Lung (tissue), 12 donors: ENCODE measurements around the gene ADAMTS17. TPM values are rescaled to one million over a fixed set of nuclear protein-coding genes. Genes with fewer than 3 reads are reported as not detected.

ENCODE experiments used
- ATAC-seq: fragments of 200-7000 bp; cut with Tn5 transposase; one replicate; pipeline ENCODE4 v1.9.1; 2020; ENCODE audit warnings: moderate number of reproducible peaks; ENCODE audit not compliant: insufficient read depth, low FRiP score
- DNase-seq, 3 donors: peaks; one replicate each; pipeline ENCODE4 v3.0.0-alpha.2; 2013 to 2017
- H3K27ac ChIP-seq, 2 donors: one replicate each; pipeline ENCODE4 v1.5.1; 2013; ENCODE audit warnings: mild to moderate bottlenecking in 2 of 2, moderate library complexity in 2 of 2, control low read depth in 1 of 2, inconsistent platforms in 1 of 2, low read depth in 1 of 2, low read length in 1 of 2
- H3K27me3 ChIP-seq, 3 donors: one replicate each; pipeline ENCODE4 v1.5.1; 2013; ENCODE audit warnings: low read length in 2 of 3; ENCODE audit not compliant: control insufficient read depth in 3 of 3, insufficient read depth in 3 of 3
- H3K36me3 ChIP-seq, 4 donors: one replicate each; pipeline ENCODE4 v1.5.1; 2013; ENCODE audit warnings: low read length in 4 of 4, mild to moderate bottlenecking in 1 of 4, moderate library complexity in 1 of 4; ENCODE audit not compliant: control insufficient read depth in 4 of 4, insufficient read depth in 4 of 4
- H3K4me1 ChIP-seq, 5 donors: one replicate each; pipeline ENCODE4 v1.5.1; 2013; ENCODE audit warnings: low read length in 5 of 5, mild to moderate bottlenecking in 2 of 5, moderate library complexity in 1 of 5; ENCODE audit not compliant: control insufficient read depth in 5 of 5, insufficient read depth in 5 of 5
- H3K4me3 ChIP-seq: one replicate; pipeline ENCODE4 v1.5.1; 2013; ENCODE audit warnings: mild to moderate bottlenecking, control low read depth, moderate library complexity
- H3K9ac ChIP-seq, 2 donors: one replicate each; pipeline ENCODE4 v1.5.1; 2013; ENCODE audit warnings: low read length in 2 of 2, control low read depth in 1 of 2; ENCODE audit not compliant: insufficient read depth in 1 of 2
- H3K9me3 ChIP-seq, 4 donors: one replicate each; pipeline ENCODE4 v1.5.1; 2013; ENCODE audit warnings: low read length in 3 of 4, mild to moderate bottlenecking in 1 of 4, moderate library complexity in 1 of 4; ENCODE audit not compliant: control insufficient read depth in 4 of 4, insufficient read depth in 3 of 4
- WGBS, 2 donors: extraction: QIAGEN DNeasy Blood & Tissue Kit; methylation state at CpG; one replicate each; pipeline ENCODE4 v1.1.7; 2013; 5-methylcytosine and 5-hydroxymethylcytosine counted together
- polyA plus RNA-seq, 2 donors: library from polyadenylated mRNA; stranded (reverse); fragments of 200-250 nt; gene quantifications; one replicate each; pipeline ENCODE4 v1.2.1, GENCODE V29; 2013
- total RNA-seq, 2 donors: library from RNA; depleted of rRNA in 1 of 2; stranded (reverse); fragments of >200 nt in 1 of 2; gene quantifications; one replicate each; pipeline ENCODE4 v1.2.1, GENCODE V29; 2014 to 2021
- TF ChIP-seq, protein P1 (sequence below): IDR thresholded peaks from 2 replicates; pipeline ENCODE4 v1.5.1; 2012; ENCODE audit warnings: mild to moderate bottlenecking; ENCODE audit errors: control extremely low read depth, extremely low read depth
- donor health status: control.
- donor health status: control.
- donor health status: Bipolar disorder and iron deficiency.
- donor health status: healthy.
- donor health status: DM: yes; HTN: yes; CAD: no.

Gene ADAMTS17
- total and polyA plus RNA-seq, 4 donors: 0.47 to 6.6 (median 2.2) TPM

DNA sequence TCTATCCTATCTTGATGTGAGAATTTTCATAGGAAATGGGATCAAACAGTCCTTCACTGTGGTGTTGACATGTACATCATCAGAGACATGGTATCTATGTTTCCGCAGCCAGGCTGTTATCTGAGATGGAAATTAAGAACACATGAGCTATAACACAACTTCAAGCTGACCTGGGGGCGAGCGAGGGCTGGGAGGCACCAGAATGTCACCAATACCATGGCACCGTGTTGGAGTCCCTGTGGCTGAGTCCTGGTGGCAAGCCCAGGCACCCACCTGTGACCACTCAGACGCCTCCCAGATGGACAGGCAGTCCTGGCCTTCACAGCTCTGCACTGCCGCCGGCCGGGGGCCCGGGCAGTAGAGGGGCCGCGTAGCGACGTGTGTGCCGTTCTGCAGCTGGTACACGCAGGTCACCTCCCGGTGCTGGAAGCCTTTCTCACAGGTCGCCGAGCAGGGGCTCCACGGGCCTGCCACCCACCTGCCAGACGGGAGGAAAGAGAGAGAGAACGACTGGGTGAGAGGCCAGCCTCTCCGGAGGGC is 344.6 kb downstream of the ADAMTS17 start:
- WGBS, 2 donors: 88% methylated on average over 22 of the region's 22 CpGs
- Histone ChIP-seq H3K27me3 (no peaks in the 10 kb centered on the region), H3K9ac (no peak overlapping the region), H3K36me3 (peaks cover 0 to 2% (median 0%) of the 10 kb centered on the region in 4 donors), H3K4me1 (no peaks in the 10 kb centered on the region), H3K27ac (no peak overlapping the region), H3K9me3 (no peaks in the 10 kb centered on the region), H3K4me3 (no peak overlapping the region)
- ATAC-seq (no peak), DNase-seq (no peak)
- TF ChIP-seq, protein P1, sequence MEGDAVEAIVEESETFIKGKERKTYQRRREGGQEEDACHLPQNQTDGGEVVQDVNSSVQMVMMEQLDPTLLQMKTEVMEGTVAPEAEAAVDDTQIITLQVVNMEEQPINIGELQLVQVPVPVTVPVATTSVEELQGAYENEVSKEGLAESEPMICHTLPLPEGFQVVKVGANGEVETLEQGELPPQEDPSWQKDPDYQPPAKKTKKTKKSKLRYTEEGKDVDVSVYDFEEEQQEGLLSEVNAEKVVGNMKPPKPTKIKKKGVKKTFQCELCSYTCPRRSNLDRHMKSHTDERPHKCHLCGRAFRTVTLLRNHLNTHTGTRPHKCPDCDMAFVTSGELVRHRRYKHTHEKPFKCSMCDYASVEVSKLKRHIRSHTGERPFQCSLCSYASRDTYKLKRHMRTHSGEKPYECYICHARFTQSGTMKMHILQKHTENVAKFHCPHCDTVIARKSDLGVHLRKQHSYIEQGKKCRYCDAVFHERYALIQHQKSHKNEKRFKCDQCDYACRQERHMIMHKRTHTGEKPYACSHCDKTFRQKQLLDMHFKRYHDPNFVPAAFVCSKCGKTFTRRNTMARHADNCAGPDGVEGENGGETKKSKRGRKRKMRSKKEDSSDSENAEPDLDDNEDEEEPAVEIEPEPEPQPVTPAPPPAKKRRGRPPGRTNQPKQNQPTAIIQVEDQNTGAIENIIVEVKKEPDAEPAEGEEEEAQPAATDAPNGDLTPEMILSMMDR: no peak

DNA sequence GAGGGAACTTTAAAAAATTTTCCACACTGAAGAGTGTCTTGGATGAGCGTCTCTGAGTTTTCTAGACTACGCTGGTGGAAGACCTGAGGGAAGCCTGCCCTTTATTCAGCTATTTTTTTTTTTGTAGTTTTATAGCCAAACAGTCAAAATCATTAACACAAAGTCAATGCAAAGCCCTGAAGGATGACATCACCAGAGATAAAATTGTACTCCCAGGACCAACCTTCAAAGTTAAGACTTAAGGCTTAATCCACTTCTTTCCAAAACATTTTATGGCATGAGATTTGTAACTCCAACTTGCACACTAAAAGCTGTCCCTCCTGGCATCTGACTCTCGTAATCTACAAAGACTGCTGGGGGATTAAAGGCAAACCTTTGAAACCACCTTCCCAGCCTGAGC is 345.1 kb downstream of the ADAMTS17 start:
- TF ChIP-seq, protein P1: no peak
- Histone ChIP-seq H3K9me3 (no peaks in the 10 kb centered on the region), H3K4me1 (no peaks in the 10 kb centered on the region), H3K27ac (no peak overlapping the region), H3K9ac (no peak overlapping the region), H3K36me3 (peaks cover 0 to 2% (median 0%) of the 10 kb centered on the region in 4 donors), H3K4me3 (no peak overlapping the region), H3K27me3 (no peaks in the 10 kb centered on the region)
- ATAC-seq (no peak), DNase-seq (no peak)
- WGBS, 2 donors: 94 to 97% methylated on average over 3 of the region's 3 CpGs

DNA sequence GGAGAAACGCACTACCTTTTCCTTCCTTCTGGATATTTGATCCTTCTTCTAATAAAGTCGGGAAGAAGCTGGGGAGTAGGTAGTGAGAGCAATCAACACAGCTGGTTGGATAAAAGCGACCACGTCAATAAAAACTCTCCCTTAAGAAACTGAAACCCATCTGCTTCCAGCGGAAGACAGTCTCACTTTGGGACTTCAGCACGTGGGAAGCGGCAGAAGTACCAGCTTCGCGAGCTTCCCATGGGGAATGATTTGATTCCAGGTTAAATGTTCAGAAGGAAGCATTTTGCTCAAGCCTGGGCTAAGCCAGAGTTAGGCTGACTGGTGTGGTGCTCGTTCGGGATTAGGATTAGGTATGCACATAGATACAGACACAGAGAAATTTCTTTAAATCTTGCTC is 346.2 kb downstream of the ADAMTS17 start:
- Histone ChIP-seq H3K27me3 (no peaks in the 10 kb centered on the region), H3K4me3 (no peak overlapping the region), H3K9ac (no peak overlapping the region), H3K4me1 (no peaks in the 10 kb centered on the region), H3K36me3 (peaks cover 0 to 2% (median 0%) of the 10 kb centered on the region in 4 donors), H3K9me3 (no peaks in the 10 kb centered on the region), H3K27ac (no peak overlapping the region)
- DNase-seq (no peak), ATAC-seq (no peak)
- WGBS, 2 donors: 71 to 78% methylated on average over 11 of the region's 11 CpGs
- TF ChIP-seq, protein P1: no peak

DNA sequence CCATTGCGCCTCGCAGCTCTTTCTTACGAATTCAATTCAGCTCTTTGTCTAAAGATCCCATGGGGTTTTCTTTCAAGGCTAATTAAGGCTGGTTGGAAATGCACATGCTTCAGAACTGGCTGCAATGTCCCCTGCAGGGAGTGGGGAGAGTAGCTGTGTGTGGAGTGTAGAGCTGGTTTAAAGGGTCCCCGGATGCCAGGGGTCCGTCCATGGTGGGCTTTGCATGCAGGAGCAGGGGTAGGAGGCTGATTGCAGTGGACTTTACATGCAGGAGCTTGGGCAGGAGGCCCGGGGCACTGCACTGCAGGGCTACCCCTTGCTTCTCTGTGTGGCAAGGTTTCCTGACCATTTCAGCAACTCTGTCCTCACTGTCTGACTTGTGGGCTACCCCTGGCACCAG is 346.9 kb downstream of the ADAMTS17 start:
- TF ChIP-seq, protein P1: no peak
- Histone ChIP-seq H3K9me3 (no peaks in the 10 kb centered on the region), H3K36me3 (peaks cover 0 to 2% (median 0%) of the 10 kb centered on the region in 4 donors), H3K4me1 (no peaks in the 10 kb centered on the region), H3K27ac (no peak overlapping the region), H3K4me3 (no peak overlapping the region), H3K9ac (no peak overlapping the region), H3K27me3 (no peaks in the 10 kb centered on the region)
- no peak for ATAC-seq
- no peak for DNase-seq
- 64 to 76% methylated on average over 6 of the region's 6 CpGs for WGBS, 2 donors
